T-helper 17 cell (primary cell): ENCODE measurements around the gene NUDT16. TPM values are rescaled to one million over a fixed set of nuclear protein-coding genes. Genes with fewer than 3 reads are reported as not detected.
A peak's percentile ranks its signal among the peaks of the same experiment; 100 is the strongest.

Source experiments
- ATAC-seq: fragments of 150-1000 bp; cut with Tn5 transposase; 2 replicates; pipeline ENCODE4 v1.10.0; 2021; ENCODE audit warnings: mild to moderate bottlenecking, moderate library complexity
- DNase-seq, 3 donors: peaks; one replicate each; pipeline versions ENCODE4 v3.0.0 to v3.0.0-alpha.2; 2020 to 2021
- H3K9me3 ChIP-seq: one replicate; pipeline ENCODE4 v1.7.0; 2013; ENCODE audit warnings: low read length, mild to moderate bottlenecking; ENCODE audit not compliant: control insufficient read depth, poor library complexity, severe bottlenecking
- H3K27ac Mint-ChIP-seq: one replicate; pipeline ENCODE4 v1.8.0; 2022; ENCODE audit warnings: mild to moderate bottlenecking, moderate library complexity, mixed read lengths
- H3K27me3 Mint-ChIP-seq: one replicate; pipeline ENCODE4 v1.8.0; 2022; ENCODE audit warnings: mixed read lengths
- H3K36me3 Mint-ChIP-seq: one replicate; pipeline ENCODE4 v1.8.0; 2022; ENCODE audit warnings: low read depth, mixed read lengths
- H3K4me1 Mint-ChIP-seq: one replicate; pipeline ENCODE4 v1.8.0; 2022; ENCODE audit warnings: mild to moderate bottlenecking, mixed read lengths
- H3K4me3 Mint-ChIP-seq: one replicate; pipeline ENCODE4 v1.8.0; 2022; ENCODE audit warnings: mild to moderate bottlenecking, moderate library complexity, mixed read lengths
- total RNA-seq, 4 donors: library from RNA in 2 of 4; stranded (reverse) in 2 of 4; gene quantifications; one replicate each; pipeline ENCODE4 v1.2.3 and lab custom pipeline; 2022 to 2026

Gene NUDT16
- total RNA-seq, 2 donors from 2014 or later = 6.1 to 6.7 TPM

DNA sequence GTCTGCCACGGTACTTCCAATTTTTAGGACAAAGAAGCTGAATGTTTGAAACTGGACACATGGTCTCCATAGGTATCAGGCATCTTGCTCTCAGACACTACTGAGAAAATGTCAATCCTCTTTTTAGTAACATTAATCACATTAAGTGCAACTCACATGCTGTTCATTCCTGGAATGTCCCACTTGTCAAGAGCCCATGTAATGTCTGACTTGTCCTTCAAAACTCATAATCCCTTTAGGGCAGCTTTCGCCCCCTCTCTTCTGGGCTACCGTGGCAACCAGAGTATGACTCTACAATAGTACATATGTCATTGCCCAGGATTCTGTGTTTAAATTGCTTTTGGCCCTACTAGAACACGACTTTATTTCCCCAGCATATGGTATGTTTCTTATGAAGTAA, 12.3 kb downstream of the NUDT16 start:
- Mint-ChIP-seq H3K27ac (no peak overlapping the region), H3K27me3 (peaks cover 5% of the 10 kb centered on the region), H3K36me3 (no peaks in the 10 kb centered on the region), H3K4me1 (no peaks in the 10 kb centered on the region), H3K4me3 (no peak overlapping the region)
- H3K9me3 ChIP-seq = no peaks in the 10 kb centered on the region
- no peak for ATAC-seq
- DNase-seq = no peak

DNA sequence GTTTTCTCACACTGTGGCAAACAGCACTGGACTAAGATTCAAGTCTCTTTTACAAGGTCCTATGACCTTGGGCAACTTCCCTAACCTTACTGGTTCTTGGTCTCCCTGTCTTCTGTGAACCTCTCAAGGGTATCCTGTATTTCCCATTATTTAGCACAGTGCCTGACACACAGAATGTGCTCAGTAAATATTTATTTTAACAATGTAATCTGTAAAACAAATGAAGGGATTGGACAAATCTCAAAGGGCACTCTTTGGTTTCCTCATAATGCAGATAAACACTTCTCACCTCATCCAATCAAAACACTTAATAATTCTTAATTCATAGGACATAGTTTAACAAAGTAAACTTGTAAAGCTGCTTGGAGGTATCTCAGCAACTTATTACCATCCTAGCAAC, 12.8 kb downstream of the NUDT16 start:
- no peaks in the 10 kb centered on the region for H3K36me3 Mint-ChIP-seq
- ATAC-seq = no peak
- no peak overlapping the region for H3K4me3 Mint-ChIP-seq
- H3K27ac Mint-ChIP-seq = no peak overlapping the region
- DNase-seq = no peak
- H3K4me1 Mint-ChIP-seq = no peaks in the 10 kb centered on the region
- H3K9me3 ChIP-seq = no peaks in the 10 kb centered on the region
- peaks cover 5% of the 10 kb centered on the region for H3K27me3 Mint-ChIP-seq

DNA sequence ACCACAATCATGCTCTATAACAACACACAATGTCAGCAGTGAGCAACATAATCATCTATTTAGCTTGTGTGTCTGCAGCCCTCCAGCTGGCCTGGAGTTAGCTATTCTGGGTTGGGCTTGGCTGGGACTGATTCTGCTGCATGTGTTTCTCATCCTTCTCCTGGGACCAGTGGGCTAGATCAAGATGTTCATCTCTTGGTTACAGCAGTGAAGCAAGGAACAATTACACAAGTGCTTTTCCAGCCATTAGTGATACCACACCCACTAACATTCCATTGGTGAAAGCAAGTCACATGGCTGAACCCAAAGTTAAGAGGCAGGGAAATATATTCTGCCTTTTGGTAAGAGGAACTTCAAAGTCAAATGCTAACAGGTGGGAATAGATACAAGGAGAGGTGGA, 14.6 kb downstream of the NUDT16 start:
- H3K4me1 Mint-ChIP-seq = no peaks in the 10 kb centered on the region
- DNase-seq = no peak
- H3K9me3 ChIP-seq = no peaks in the 10 kb centered on the region
- H3K27me3 Mint-ChIP-seq = peaks cover 5% of the 10 kb centered on the region
- no peak for ATAC-seq
- H3K27ac Mint-ChIP-seq = no peak overlapping the region
- no peak overlapping the region for H3K4me3 Mint-ChIP-seq
- no peaks in the 10 kb centered on the region for H3K36me3 Mint-ChIP-seq

DNA sequence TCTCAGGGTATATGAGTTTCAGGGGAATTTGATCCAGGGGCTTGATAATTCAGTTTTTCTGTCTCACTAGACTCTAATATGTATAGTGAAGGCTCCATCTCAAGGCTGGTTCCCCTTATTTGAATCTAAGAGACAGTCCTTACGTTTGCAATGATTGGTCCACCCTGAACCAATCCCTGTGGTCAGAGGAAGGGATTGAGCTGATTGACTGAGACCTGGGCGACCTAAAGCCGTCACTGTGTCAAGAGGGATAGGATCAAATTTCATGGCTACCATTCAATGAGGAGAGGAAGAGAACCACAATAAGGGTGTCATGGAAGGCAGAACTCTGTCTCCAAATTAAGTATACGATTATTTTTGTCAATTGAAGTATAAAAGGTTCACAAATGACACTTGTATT, 16.3 kb downstream of the NUDT16 start:
- ATAC-seq = no peak
- Mint-ChIP-seq H3K27ac (no peak overlapping the region), H3K27me3 (peaks cover 5% of the 10 kb centered on the region), H3K4me3 (no peak overlapping the region), H3K4me1 (no peaks in the 10 kb centered on the region), H3K36me3 (no peaks in the 10 kb centered on the region)
- H3K9me3 ChIP-seq = no peaks in the 10 kb centered on the region
- DNase-seq = no peak

DNA sequence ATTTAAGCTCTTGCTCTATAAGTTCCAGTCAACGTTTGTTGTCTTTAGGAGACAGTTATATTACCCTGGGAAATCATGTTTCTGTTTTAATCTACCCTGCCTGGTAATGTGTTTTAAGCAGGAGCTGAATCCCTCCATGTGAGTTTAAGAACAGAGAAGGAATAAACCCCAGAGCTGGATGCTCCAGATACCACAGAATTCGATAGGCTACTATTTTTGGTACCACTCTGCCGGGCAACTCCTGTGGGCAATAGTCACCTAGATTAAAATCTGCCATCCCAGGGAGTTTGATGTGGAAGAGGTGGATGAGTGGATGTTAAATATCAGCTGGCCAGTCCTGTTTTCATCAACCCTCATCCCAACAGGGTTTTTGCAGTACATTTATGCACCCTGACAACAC, 20.4 kb downstream of the NUDT16 start:
- no peaks in the 10 kb centered on the region for H3K4me1 Mint-ChIP-seq
- ATAC-seq = no peak
- no peaks in the 10 kb centered on the region for H3K36me3 Mint-ChIP-seq
- H3K4me3 Mint-ChIP-seq = no peak overlapping the region
- H3K27ac Mint-ChIP-seq = no peak overlapping the region
- no peak for DNase-seq
- H3K9me3 ChIP-seq = no peaks in the 10 kb centered on the region
- H3K27me3 Mint-ChIP-seq = peaks cover 5% of the 10 kb centered on the region

DNA sequence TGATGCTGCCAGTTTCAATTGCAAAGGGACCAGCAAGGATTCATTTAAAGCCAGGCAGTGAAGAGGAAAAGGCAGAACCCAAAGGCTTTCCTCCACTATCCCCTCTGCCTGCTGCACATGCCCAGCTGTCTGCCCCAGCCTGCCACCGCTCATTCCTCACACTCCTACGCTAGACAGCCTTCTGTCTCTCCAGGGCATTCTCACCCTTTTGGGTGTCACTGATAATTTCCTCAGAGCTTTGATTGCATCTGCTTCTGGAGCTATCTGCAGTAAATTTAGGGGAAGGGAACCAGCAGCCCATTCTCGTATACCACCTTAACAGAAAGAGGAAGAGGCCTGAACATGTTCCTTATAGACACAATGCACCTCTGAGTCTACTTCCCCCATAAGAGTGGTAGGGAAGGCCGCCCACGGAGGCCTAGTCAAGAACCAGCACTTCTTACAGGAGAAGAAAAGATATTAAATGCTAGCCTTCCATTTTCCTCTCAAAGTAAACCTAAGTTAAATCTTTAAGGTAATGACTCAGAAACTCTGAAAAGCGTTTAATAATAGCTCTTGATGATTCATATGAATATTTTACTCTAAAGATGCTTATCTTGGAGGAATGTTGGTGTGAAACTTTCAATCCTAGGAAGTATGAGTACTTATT, 20.9 kb downstream of the NUDT16 start:
- no peaks in the 10 kb centered on the region for H3K36me3 Mint-ChIP-seq
- H3K4me1 Mint-ChIP-seq = no peaks in the 10 kb centered on the region
- no peaks in the 10 kb centered on the region for H3K9me3 ChIP-seq
- peaks cover 5% of the 10 kb centered on the region for H3K27me3 Mint-ChIP-seq
- H3K27ac Mint-ChIP-seq = no peak overlapping the region
- DNase-seq (no peak), ATAC-seq (no peak)
- H3K4me3 Mint-ChIP-seq = no peak overlapping the region

DNA sequence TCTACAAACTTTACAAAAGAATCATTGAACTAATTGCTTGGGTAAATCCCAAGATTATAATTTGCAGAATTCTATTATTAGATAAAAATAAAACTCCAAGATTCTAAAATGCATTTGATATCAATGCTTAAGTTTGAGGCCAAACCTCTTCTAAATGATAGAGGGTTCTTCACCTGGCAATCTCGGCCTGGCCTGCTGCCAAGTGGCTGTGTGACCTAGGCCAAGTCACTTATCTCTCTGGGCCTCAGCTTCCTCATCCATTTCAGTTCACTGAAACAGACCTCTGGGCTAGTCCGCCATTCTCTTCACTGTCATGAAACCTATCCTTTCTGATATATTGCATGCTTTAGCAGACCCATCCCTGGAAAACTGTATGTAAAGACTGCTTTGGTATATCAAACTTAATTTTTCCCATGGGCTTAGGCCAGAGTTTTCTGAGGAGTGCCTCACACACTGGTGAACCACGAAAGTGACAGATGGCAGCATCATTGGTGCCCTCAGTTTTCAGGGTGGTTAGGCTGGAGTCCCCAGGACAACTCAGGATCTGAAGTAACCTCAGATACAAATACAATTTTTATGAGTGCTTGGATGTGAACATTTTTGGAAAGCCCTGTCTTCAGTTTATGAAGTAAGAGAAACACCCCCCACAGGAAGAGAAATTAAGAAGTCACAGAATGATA, 21.8 kb downstream of the NUDT16 start:
- no peak for DNase-seq
- no peaks in the 10 kb centered on the region for H3K4me1 Mint-ChIP-seq
- no peaks in the 10 kb centered on the region for H3K27me3 Mint-ChIP-seq
- ATAC-seq = no peak
- no peaks in the 10 kb centered on the region for H3K36me3 Mint-ChIP-seq
- H3K9me3 ChIP-seq = no peaks in the 10 kb centered on the region
- no peak overlapping the region for H3K27ac Mint-ChIP-seq
- H3K4me3 Mint-ChIP-seq = no peak overlapping the region

DNA sequence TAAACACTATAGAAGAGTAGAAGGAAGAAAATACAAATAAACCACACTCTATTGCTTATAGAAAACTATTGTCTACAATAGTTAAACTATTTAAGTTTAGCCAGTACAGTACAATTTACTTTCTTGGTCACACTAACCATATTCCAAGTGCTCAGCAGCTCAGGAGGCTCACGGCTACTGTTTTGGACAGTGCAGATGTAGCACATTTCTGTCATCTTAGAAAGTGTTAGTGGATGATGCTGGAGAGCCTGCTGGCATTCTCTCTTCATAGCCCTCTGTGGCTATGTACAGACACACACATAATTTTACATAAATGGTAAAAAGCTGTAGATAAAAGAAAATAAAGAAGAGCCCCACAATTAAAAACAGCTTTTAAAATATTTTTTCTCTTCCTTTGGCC, 23.8 kb downstream of the NUDT16 start:
- H3K9me3 ChIP-seq = no peaks in the 10 kb centered on the region
- ATAC-seq (no peak), DNase-seq (no peak)
- Mint-ChIP-seq H3K4me1 (no peaks in the 10 kb centered on the region), H3K27me3 (no peaks in the 10 kb centered on the region), H3K36me3 (no peaks in the 10 kb centered on the region), H3K27ac (no peak overlapping the region), H3K4me3 (no peak overlapping the region)

DNA sequence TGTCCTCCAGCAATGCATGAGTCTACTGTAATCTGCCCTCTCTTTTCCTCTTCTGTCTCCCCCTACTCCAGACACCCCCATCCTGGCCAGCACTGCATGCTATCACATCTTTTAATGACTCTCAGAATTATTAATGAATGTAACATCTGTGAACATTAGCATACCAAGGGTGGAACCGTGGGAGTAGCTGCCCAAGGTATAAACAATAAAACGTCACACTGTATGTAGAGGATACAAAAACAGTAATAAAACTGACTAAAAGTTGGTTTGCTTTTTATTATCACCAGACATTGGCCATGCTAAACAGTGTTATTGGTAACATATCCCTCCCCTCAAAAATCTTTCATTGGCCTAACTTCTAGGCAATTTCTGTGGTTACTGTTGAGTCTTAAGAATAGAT, 24.7 kb downstream of the NUDT16 start:
- no peak for DNase-seq
- no peak overlapping the region for H3K4me3 Mint-ChIP-seq
- H3K27me3 Mint-ChIP-seq = no peaks in the 10 kb centered on the region
- no peaks in the 10 kb centered on the region for H3K9me3 ChIP-seq
- no peak overlapping the region for H3K27ac Mint-ChIP-seq
- H3K4me1 Mint-ChIP-seq = no peaks in the 10 kb centered on the region
- no peaks in the 10 kb centered on the region for H3K36me3 Mint-ChIP-seq
- no peak for ATAC-seq

DNA sequence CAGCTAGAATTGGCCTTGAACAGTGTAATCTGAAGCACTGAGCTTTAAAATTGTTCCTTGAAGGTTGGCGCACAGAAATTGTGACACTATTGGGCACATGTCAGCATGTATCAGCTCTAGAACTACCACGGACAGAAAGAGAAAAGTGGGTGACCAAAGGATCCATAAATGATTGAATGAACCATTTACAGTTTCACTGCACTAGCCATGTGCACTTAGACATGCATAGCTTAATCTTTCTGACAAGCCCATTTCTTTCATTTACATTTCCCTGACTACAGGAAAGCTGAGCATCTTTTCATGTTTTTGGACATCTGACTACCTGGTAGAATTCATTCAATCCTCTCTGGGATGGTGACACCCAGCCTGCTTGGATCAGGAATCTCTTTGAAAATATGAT, 36.2 kb downstream of the NUDT16 start:
- H3K27ac Mint-ChIP-seq = no peak overlapping the region
- no peaks in the 10 kb centered on the region for H3K36me3 Mint-ChIP-seq
- DNase-seq (no peak), ATAC-seq (no peak)
- no peaks in the 10 kb centered on the region for H3K4me1 Mint-ChIP-seq
- H3K27me3 Mint-ChIP-seq = no peaks in the 10 kb centered on the region
- H3K9me3 ChIP-seq = no peaks in the 10 kb centered on the region
- no peak overlapping the region for H3K4me3 Mint-ChIP-seq

DNA sequence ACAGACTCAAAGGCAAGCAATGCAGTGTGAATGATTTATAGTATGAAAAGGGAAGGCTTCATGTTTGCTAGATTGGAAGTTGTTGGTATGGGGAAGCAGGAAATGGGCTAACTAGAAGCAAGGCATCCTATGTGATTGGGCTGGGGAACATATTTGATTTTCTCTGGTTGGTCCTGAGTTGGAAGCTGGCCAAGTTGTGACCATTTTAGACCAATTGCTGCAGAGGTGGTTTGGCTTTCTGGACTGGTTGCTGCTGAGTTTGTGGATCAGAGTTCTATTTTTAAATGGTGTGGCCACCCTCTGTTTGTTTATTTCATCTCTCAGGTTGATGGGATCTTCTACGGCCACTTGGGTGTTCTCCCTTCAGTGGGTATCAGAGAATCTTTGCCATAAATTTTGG, 39.7 kb downstream of the NUDT16 start:
- H3K27ac Mint-ChIP-seq = no peak overlapping the region
- DNase-seq (no peak), ATAC-seq (no peak)
- no peaks in the 10 kb centered on the region for H3K9me3 ChIP-seq
- H3K4me1 Mint-ChIP-seq = no peaks in the 10 kb centered on the region
- H3K27me3 Mint-ChIP-seq = peaks cover 6% of the 10 kb centered on the region
- H3K36me3 Mint-ChIP-seq = no peaks in the 10 kb centered on the region
- H3K4me3 Mint-ChIP-seq = no peak overlapping the region

DNA sequence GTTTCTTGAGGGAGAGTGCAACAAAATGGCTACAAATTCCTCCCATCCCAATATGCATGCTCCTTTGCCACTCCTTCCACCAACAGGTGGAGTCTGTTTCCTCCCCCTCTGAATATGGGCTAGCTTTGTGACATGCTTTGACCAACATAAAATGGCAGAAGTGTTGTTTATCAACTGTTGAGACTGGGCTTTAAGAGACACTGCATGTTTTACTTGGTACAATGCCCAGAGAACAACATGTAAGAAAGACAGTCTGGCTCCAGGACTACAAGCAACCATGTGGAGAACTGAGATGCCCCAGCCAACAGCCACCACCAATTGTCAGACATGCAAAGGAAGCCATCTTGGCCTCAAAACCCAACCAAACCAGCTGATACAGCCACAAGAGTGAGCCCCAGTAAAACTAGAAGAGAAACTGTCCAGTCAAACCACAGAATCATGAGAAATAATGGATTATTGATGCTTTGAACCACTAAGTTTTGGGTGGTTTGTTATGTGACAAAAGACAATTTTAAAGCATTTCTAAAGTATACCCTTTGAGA, 40.5 kb downstream of the NUDT16 start:
- H3K9me3 ChIP-seq = no peaks in the 10 kb centered on the region
- Mint-ChIP-seq H3K4me3 (no peak overlapping the region), H3K27me3 (peaks cover 6% of the 10 kb centered on the region), H3K4me1 (no peaks in the 10 kb centered on the region), H3K27ac (no peak overlapping the region), H3K36me3 (no peaks in the 10 kb centered on the region)
- no peak for ATAC-seq
- DNase-seq = no peak

DNA sequence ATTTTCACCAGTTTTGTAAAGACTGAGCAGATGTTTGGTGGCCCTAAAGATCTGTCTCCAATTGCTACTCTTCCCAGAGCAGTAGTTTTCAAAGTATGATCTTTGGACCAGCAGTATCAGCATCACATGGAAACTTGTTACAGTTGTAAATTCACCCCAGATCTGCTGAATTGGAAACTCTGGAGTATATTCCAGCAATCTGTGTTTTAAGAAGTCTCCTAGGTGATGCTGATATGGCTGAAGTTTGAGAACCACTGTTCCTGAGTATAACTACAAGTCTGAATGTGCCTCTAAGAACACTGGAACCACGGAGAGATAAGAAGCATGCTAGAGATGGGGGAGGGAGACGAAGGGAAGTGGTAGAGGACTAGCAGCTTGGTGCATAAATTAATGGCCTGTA, 45.7 kb downstream of the NUDT16 start:
- no peak for DNase-seq
- ATAC-seq = no peak
- peaks cover 6% of the 10 kb centered on the region for H3K27me3 Mint-ChIP-seq
- peaks cover 2% of the 10 kb centered on the region for H3K36me3 Mint-ChIP-seq
- no peaks in the 10 kb centered on the region for H3K9me3 ChIP-seq
- no peaks in the 10 kb centered on the region for H3K4me1 Mint-ChIP-seq
- peak overlapping the region; percentile 2 for H3K4me3 Mint-ChIP-seq
- H3K27ac Mint-ChIP-seq = no peak overlapping the region

DNA sequence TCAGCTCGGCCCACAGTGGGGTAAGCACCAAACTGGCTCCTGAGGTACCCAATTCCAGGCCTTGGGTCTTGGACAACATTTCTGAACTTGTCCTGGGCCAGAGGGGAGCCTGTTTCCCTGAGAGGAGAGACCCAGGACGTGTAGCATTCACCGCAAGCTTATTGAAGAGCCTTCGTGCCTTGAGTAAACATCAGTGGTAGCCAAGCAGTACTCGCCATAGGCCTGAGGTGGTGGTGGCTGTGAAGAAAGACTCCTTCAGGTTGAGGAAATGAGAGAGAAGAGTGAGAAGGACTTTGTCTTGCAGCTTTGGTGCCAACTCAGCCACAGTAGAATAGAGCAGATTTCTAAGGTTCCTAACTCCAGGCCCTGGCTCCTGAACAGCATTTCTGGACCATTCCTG, 50.2 kb downstream of the NUDT16 start:
- Mint-ChIP-seq H3K27ac (no peak overlapping the region), H3K4me1 (no peaks in the 10 kb centered on the region), H3K4me3 (no peak overlapping the region), H3K36me3 (peaks cover 2% of the 10 kb centered on the region), H3K27me3 (no peaks in the 10 kb centered on the region)
- H3K9me3 ChIP-seq = no peaks in the 10 kb centered on the region
- no peak for DNase-seq
- ATAC-seq = no peak
